Upper lobe of right lung (tissue), 1 donor: ENCODE data around the gene PXDN. TPM values are rescaled to one million over a fixed set of nuclear protein-coding genes. Genes with fewer than 3 reads are reported as not detected.

Experiments used
- ATAC-seq: fragments of 200-7000 bp; cut with Tn5 transposase; one replicate; pipeline ENCODE4 v1.9.1; 2020; ENCODE audit warnings: mild to moderate bottlenecking, moderate library complexity
- DNase-seq: peaks from one replicate; pipeline ENCODE4 v3.0.0-alpha.2; 2020
- H3K27ac ChIP-seq: fragments of 200-600 bp; one replicate; pipeline ENCODE4 v1.8.0; 2022
- H3K27me3 ChIP-seq: fragments of 200-600 bp; one replicate; pipeline ENCODE4 v1.8.0; 2022; ENCODE audit warnings: mild to moderate bottlenecking
- H3K36me3 ChIP-seq: fragments of 200-600 bp; one replicate; pipeline ENCODE4 v1.8.0; 2022
- H3K4me1 ChIP-seq: fragments of 200-600 bp; one replicate; pipeline ENCODE4 v1.8.0; 2022
- H3K4me3 ChIP-seq: fragments of 200-600 bp; one replicate; pipeline ENCODE4 v1.8.0; 2022; ENCODE audit warnings: mild to moderate bottlenecking
- H3K9me3 ChIP-seq: fragments of 200-600 bp; one replicate; pipeline ENCODE4 v1.8.0; 2022
- CTCF ChIP-seq: fragments of 200-600 bp; IDR thresholded peaks from one replicate; pipeline ENCODE4 v1.8.0; 2022; ENCODE audit warnings: antibody characterized with exemption
- intact Hi-C: fragments of 100-400 bp; cut with DNase I; formaldehyde crosslinking; loops from one replicate; pipeline ENCODE4 v1.11.0; 2022
- total RNA-seq: library from RNA; stranded (reverse); fragmentation: NEBNext Ultra II Directional; extraction: Animal tissue kit (Norgen Biotek cat#: 25700); gene quantifications from one replicate; pipeline ENCODE4 v1.2.1, GENCODE V29; 2021
- donor health status: DM: no; HTN: yes; CAD: no; lungs with severe emphysema.

PXDN gene
- total RNA-seq, 1 donor from 2014 or later, result 58.4 TPM

DNA sequence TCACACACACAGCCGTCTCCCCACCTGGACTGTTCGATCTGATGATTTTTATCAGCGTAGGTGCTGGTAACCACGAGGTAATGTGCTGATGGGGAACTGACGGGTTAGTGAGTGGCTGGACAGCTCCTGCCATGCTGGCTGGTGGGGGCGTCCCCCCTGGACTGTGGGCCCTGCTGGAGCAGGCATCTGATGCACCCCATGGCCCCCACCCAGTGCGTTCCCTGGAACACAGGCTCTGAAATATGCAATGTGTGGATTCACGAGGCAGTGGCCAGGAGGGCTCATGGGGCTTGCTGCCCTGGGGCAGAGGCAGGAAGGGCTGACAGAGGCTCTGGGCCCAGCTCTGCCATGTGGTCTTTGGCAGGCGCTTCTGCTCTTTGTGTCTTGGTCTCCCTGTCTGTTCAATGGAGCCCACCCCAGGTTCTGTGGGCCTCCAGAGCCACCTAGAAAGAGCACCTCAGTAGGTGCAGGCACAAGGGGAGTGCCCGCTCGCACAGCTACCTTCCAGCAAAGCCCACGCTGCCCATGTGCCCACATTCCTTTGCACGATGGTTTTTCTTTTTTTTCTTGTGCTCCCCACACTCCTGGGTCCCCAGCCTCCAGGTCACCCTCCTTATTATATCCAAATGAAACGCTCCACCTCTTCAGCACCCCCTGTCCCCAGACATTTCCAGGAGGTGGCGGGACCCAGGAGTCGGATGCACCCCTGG is 10.3 kb upstream of the PXDN start:
- TF ChIP-seq CTCF, result no peak
- intact Hi-C loops, result no loop called here
- Histone ChIP-seq H3K27me3 (no peaks in the 10 kb centered on the region), H3K4me1 (peaks cover 4% of the 10 kb centered on the region), H3K27ac (no peak overlapping the region), H3K36me3 (no peaks in the 10 kb centered on the region), H3K9me3 (no peaks in the 10 kb centered on the region), H3K4me3 (no peak overlapping the region)
- DNase-seq, result no peak
- ATAC-seq, result no peak

- Histone ChIP-seq H3K36me3 (no peaks in the 10 kb centered on the region), H3K27ac (no peak overlapping the region), H3K4me3 (no peak overlapping the region), H3K27me3 (no peaks in the 10 kb centered on the region), H3K9me3 (no peaks in the 10 kb centered on the region), H3K4me1 (peaks cover 4% of the 10 kb centered on the region)
- intact Hi-C loops, result no loop called here
- DNase-seq, result no peak
- no peak for ATAC-seq
- no peak for TF ChIP-seq CTCF
These were observed 9.7 kb upstream of the PXDN start for GRCh38 chr2:1754046-1754445.

DNA sequence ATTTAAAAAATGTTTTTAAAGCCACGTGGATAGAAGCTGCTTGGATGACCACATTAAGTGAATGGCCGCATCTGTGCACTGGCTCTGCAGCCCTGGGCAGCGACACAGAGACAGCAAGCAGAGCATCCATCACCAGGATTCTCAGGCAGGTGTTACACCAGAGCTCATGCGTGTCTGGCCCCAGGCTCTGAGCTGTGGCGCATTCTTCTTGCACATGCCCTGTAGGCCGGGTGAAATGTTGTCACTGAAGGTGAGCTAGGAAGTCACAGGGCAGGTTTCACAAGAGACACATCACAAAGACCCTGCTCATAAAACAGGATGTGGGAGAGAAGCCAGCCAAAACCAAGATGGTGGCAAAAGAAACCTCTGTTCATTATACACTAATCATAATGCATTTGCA is 8.4 kb upstream of the PXDN start:
- H3K36me3 ChIP-seq, result no peaks in the 10 kb centered on the region
- no peak overlapping the region for H3K4me3 ChIP-seq
- peak; percentile 28 for DNase-seq

GRCh38 chr2:1751767-1752725 is 7.7 kb upstream of the PXDN start:
- no peak overlapping the region for H3K27ac ChIP-seq
- ATAC-seq (peak; percentile 4), DNase-seq (peak; percentile 59)
- no peaks in the 10 kb centered on the region for H3K36me3 ChIP-seq
- no peak for TF ChIP-seq CTCF
- H3K27me3 ChIP-seq, result no peaks in the 10 kb centered on the region
- peaks cover 4% of the 10 kb centered on the region for H3K4me1 ChIP-seq
- intact Hi-C loops, result no loop called here
- no peak overlapping the region for H3K4me3 ChIP-seq
- no peaks in the 10 kb centered on the region for H3K9me3 ChIP-seq

More for the DNA sequence above, 8.4 kb upstream of the PXDN start:
- Histone ChIP-seq H3K27ac (no peak overlapping the region), H3K9me3 (no peaks in the 10 kb centered on the region), H3K27me3 (no peaks in the 10 kb centered on the region), H3K4me1 (peaks cover 4% of the 10 kb centered on the region)
- intact Hi-C loops, result no loop called here
- TF ChIP-seq CTCF, result no peak
- no peak for ATAC-seq

DNA sequence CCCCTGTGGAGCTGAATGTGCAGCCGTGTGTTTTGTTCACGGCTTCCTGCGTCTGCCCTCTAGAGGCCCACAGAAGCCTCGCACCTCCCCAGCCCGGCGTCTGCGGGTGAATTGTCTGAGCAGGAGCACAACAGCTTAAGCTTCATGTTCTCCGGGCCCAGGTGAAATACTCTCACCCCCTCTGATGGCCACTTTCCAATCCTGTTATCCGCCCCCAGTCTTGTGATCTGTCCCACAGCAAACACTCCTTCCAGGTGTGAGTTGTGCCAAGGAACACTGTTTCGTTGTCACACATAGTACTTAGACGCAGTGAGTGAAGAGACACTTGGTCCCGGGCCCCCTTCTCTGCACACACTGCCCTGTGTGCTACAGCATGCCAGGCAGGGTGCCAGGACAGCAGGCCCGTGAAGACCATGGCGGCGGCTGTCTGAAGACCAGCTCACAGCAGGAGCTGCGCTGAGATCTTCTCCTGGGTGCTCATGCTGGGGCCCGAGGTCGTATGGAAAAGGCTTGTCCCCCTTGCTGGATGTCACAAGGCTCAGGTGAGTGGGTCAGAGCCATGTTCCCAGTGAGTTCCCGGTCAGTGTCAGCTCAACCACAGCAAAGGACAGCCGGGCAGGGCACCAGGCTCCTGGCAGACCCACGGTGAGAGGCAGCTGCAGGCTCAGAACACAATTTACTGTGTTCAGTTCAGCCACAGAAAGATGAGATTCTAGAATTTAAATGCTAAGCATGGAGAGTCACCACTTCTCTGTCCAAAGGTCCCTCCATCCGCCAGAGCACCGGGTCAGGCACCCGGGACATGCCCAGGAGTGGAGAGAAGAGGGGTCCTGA is 6.8 kb upstream of the PXDN start:
- TF ChIP-seq CTCF, result peak; percentile 77
- intact Hi-C loops, result no loop called here
- H3K4me1 ChIP-seq, result peaks cover 4% of the 10 kb centered on the region
- H3K27me3 ChIP-seq, result no peaks in the 10 kb centered on the region
- H3K36me3 ChIP-seq, result no peaks in the 10 kb centered on the region
- H3K9me3 ChIP-seq, result no peaks in the 10 kb centered on the region
- no peak overlapping the region for H3K4me3 ChIP-seq
- ATAC-seq, result peak; percentile 83
- H3K27ac ChIP-seq, result no peak overlapping the region
- DNase-seq, result peak; percentile 85
